Esophagus squamous epithelium (tissue), 4 donors: Measurements from ENCODE around the gene LRIG2.

ENCODE experiments used
- POLR2A ChIP-seq, 4 donors: fragments of 450-650 bp; IDR thresholded peaks; one replicate each; pipeline ENCODE4 v1.6.1; 2017; ENCODE audit warnings: antibody characterized with exemption in 4 of 4, mild to moderate bottlenecking in 4 of 4, moderate library complexity in 3 of 4
- TF ChIP-seq, protein P1 (sequence below), 6 experiments: fragments of 450-650 bp in 4 of 6; fragments of 200-600 bp in 2 of 6; sonication (generic) in 2 of 6; IDR thresholded peaks; one replicate each; pipeline ENCODE4 v1.5.1; 2016 to 2019; ENCODE audit warnings: antibody characterized with exemption in 6 of 6, mild to moderate bottlenecking in 4 of 6, moderate library complexity in 4 of 6

DNA sequence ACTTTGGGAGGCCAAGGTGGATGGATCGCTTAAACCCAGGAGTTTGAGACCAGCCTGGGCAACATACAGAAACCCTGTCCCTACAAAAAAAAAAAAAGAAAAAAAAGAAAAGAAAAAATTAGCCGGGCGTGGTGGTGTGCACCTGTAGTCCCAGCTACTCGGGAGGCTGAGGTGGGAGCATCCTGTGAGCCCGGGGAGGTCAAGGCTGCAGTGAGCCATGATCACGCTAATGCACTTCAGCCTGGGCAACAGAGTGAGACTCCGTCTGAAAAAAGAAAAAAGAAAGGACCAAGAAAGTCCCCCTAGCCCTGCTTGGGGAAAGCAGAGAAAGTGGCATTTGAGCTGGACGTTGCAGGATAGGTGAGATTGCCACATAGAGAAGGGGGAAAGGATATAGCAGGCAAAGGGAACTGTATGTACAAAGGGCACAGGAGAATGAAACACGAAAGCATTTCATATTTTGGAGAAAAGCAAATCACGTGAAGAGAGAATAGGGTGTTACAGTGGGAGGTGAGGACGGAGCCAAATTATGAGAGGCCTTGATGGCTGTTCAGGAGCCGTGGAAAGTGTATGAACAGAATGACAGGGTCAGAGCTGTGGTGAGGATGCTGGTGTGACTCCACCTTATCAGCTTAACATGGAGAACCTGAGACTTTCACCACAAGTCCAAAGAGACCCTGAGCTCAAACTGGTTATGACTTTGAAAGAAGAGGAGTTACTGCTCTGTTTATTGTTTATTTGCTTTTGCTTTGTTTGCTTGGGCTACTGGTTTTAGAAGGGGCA lies 19.5 kb upstream of the LRIG2 start:
- TF ChIP-seq, protein P1, sequence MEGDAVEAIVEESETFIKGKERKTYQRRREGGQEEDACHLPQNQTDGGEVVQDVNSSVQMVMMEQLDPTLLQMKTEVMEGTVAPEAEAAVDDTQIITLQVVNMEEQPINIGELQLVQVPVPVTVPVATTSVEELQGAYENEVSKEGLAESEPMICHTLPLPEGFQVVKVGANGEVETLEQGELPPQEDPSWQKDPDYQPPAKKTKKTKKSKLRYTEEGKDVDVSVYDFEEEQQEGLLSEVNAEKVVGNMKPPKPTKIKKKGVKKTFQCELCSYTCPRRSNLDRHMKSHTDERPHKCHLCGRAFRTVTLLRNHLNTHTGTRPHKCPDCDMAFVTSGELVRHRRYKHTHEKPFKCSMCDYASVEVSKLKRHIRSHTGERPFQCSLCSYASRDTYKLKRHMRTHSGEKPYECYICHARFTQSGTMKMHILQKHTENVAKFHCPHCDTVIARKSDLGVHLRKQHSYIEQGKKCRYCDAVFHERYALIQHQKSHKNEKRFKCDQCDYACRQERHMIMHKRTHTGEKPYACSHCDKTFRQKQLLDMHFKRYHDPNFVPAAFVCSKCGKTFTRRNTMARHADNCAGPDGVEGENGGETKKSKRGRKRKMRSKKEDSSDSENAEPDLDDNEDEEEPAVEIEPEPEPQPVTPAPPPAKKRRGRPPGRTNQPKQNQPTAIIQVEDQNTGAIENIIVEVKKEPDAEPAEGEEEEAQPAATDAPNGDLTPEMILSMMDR (IDR thresholded peaks at IDR 0.05), result no peak
- TF ChIP-seq POLR2A (IDR thresholded peaks at IDR 0.05), result no peak
